ENCODE data around the gene UBE2E2. TPM values are rescaled to one million over a fixed set of nuclear protein-coding genes. Genes with fewer than 3 reads are reported as not detected.

UBE2E2 gene
- total and polyA plus RNA-seq, 2 of the 13 experiments (the other 11 are each of a cell fraction or from before 2014, with no cell fraction given): 0.77 to 1.5 TPM

GRCh38 chr3:23405081-23405480, 202.0 kb downstream of the UBE2E2 start:
- Histone ChIP-seq H2AFZ (ENCODE audit: low read length) (no peak overlapping the region), H3K9me3 (ENCODE audit: low read length) (no peaks in the 10 kb centered on the region), H3K36me3 (replicated peaks in 1 of 2; ENCODE audit: control insufficient read depth in 1 of 2, insufficient read depth in 2 of 2, low read length in 2 of 2) (no peaks in the 10 kb centered on the region), H3K4me3 (replicated peaks in 1 of 3; ENCODE audit: insufficient read depth in 1 of 3, low read depth in 2 of 3, low read length in 3 of 3) (no peak overlapping the region), H3K4me2 (ENCODE audit: low read depth, low read length) (no peak overlapping the region), H4K20me1 (ENCODE audit: insufficient read depth, low read length) (no peaks in the 10 kb centered on the region), H3K4me1 (ENCODE audit: insufficient read depth, low read length) (no peaks in the 10 kb centered on the region), H3K27me3 (ENCODE audit: control insufficient read depth in 1 of 2, insufficient read depth in 2 of 2, low read length in 2 of 2) (no peaks in the 10 kb centered on the region), H3K9ac (ENCODE audit: insufficient read depth, low read depth, low read length) (no peak overlapping the region), H3K27ac (ENCODE audit: extremely low read length, insufficient read depth, low read length) (no peak overlapping the region), H3K79me2 (ENCODE audit: insufficient read depth, low read length) (no peaks in the 10 kb centered on the region)
- TF ChIP-seq HNRNPLL (IDR thresholded peaks at IDR 0.05; ENCODE audit: low read depth, low read length, poor library complexity, severe bottlenecking) (no peak), ZNF780A (CRISPR knock-in tag; IDR thresholded peaks at IDR 0.05) (no peak), TFDP1 (CRISPR knock-in tag; IDR thresholded peaks at IDR 0.05; ENCODE audit: borderline replicate concordance) (no peak), ZFP37 (CRISPR knock-in tag; IDR thresholded peaks at IDR 0.05; ENCODE audit: borderline replicate concordance) (no peak), ZNF382 (CRISPR knock-in tag; IDR thresholded peaks at IDR 0.05; ENCODE audit: borderline replicate concordance) (no peak), TAF15 (IDR thresholded peaks at IDR 0.05; ENCODE audit: low read depth, low read length, poor library complexity, severe bottlenecking) (no peak), RNF2 (conservative IDR thresholded peaks at IDR 0.05; ENCODE audit: low read depth) (no peak), DPF2 (CRISPR knock-in tag; IDR thresholded peaks at IDR 0.05; ENCODE audit: borderline replicate concordance, low read depth) (no peak), ASH2L (IDR thresholded peaks at IDR 0.05; ENCODE audit: insufficient read length, low read depth, low read length) (no peak), ZNF607 (CRISPR knock-in tag; IDR thresholded peaks at IDR 0.05; ENCODE audit: borderline replicate concordance) (no peak), TFDP2 (CRISPR knock-in tag; IDR thresholded peaks at IDR 0.05) (no peak), ZKSCAN1 (IDR thresholded peaks at IDR 0.05; ENCODE audit: low read length) (no peak), ZNF503 (CRISPR knock-in tag; IDR thresholded peaks at IDR 0.05) (no peak)
- no peak for FAIRE-seq
- intact Hi-C loops (cut with micrococcal nuclease; ENCODE audit: unreplicated experiment): no loop called here
- CTCF ChIA-PET (ENCODE audit: low intra/inter-chr PET ratio, low total read pairs): no interaction called here
- BruUV-seq (replicated peaks): no TSS peak
- no peak for ATAC-seq
- DNase-seq (ENCODE audit: low spot score): no peak
- 43% methylated on average over 1 of the region's 1 CpG for WGBS (ENCODE audit: low lambda C conversion rate)
- in situ Hi-C loops (cut with HindIII; ENCODE audit: extremely low pct_ligation_motif_present, low pct_unique_long_range_greater_than_20kb): no loop called here
- POLR2A ChIA-PET: no interaction called here

All from HepG2 (cell line).